H9 (cell line): Measurements from ENCODE around the gene AMACR. TPM values are rescaled to one million over a fixed set of nuclear protein-coding genes. Genes with fewer than 3 reads are reported as not detected.

ENCODE experiments used
- DNase-seq: peaks from one replicate; pipeline ENCODE4 v3.0.0-alpha.2; 2017
- H2AFZ ChIP-seq: one replicate; pipeline ENCODE4 v1.6.1; 2013; ENCODE audit warnings: mild to moderate bottlenecking, low read length, control low read depth, moderate library complexity
- H2AK5ac ChIP-seq: 2 replicates; pipeline ENCODE4 v1.6.1; 2013; ENCODE audit warnings: low read length, control low read depth, mixed read lengths; ENCODE audit not compliant: insufficient read length
- H2BK120ac ChIP-seq: one replicate; pipeline ENCODE4 v1.6.1; 2013; ENCODE audit warnings: low read depth, mild to moderate bottlenecking, low read length, control low read depth, inconsistent platforms; ENCODE audit not compliant: poor library complexity, severe bottlenecking
- H2BK12ac ChIP-seq: 2 replicates; pipeline ENCODE4 v1.6.1; 2013; ENCODE audit warnings: low read length, control low read depth, mixed read lengths, low read depth; ENCODE audit not compliant: insufficient read length
- H2BK15ac ChIP-seq: 2 replicates; pipeline ENCODE4 v1.6.1; 2013; ENCODE audit warnings: low read depth, low read length, control low read depth
- H2BK20ac ChIP-seq: one replicate; pipeline ENCODE4 v1.6.1; 2013; ENCODE audit warnings: low read depth, mild to moderate bottlenecking, low read length, control low read depth, inconsistent platforms; ENCODE audit not compliant: poor library complexity, severe bottlenecking
- H2BK5ac ChIP-seq: 2 replicates; pipeline ENCODE4 v1.6.1; 2013; ENCODE audit warnings: low read length, control low read depth, mixed read lengths; ENCODE audit not compliant: insufficient read length
- H3K14ac ChIP-seq: 2 replicates; pipeline ENCODE4 v1.6.1; 2013; ENCODE audit warnings: low read length, control low read depth; ENCODE audit not compliant: insufficient read depth
- H3K18ac ChIP-seq: 2 replicates; pipeline ENCODE4 v1.6.1; 2013; ENCODE audit warnings: low read depth, mild to moderate bottlenecking, mixed read lengths, low read length, control low read depth; ENCODE audit not compliant: insufficient read length
- H3K23ac ChIP-seq: 2 replicates; pipeline ENCODE4 v1.6.1; 2013; ENCODE audit warnings: low read length, control low read depth, mixed read lengths, low read depth; ENCODE audit not compliant: insufficient read length
- H3K23me2 ChIP-seq: 2 replicates; pipeline ENCODE4 v1.6.1; 2013; ENCODE audit warnings: low read depth, mild to moderate bottlenecking, mixed read lengths, low read length, control low read depth; ENCODE audit not compliant: insufficient read length, poor library complexity, severe bottlenecking
- H3K27ac ChIP-seq: 2 replicates; pipeline ENCODE4 v1.5.1; 2013; ENCODE audit warnings: low read length, control low read depth, mixed read lengths, low read depth; ENCODE audit not compliant: insufficient read length
- H3K27me3 ChIP-seq: 2 replicates; pipeline ENCODE4 v1.6.1; 2013; ENCODE audit warnings: low read length, control low read depth, inconsistent platforms; ENCODE audit not compliant: insufficient read depth
- H3K4ac ChIP-seq: 2 replicates; pipeline ENCODE4 v1.6.1; 2013; ENCODE audit warnings: low read depth, mild to moderate bottlenecking, control low read depth, inconsistent platforms, low read length, moderate library complexity
- H3K4me1 ChIP-seq: 2 replicates; pipeline ENCODE4 v1.6.1; 2013; ENCODE audit warnings: low read length, control low read depth, inconsistent platforms; ENCODE audit not compliant: insufficient read depth
- H3K4me2 ChIP-seq: 2 replicates; pipeline ENCODE4 v1.6.1; 2013; ENCODE audit warnings: low read length, control low read depth, mixed read lengths; ENCODE audit not compliant: insufficient read length, insufficient read depth
- H3K56ac ChIP-seq: 2 replicates; pipeline ENCODE4 v1.6.1; 2013; ENCODE audit warnings: low read depth, mild to moderate bottlenecking, mixed read lengths, low read length, control low read depth; ENCODE audit not compliant: insufficient read length
- H3K79me1 ChIP-seq: 2 replicates; pipeline ENCODE4 v1.6.1; 2013; ENCODE audit warnings: low read depth, mild to moderate bottlenecking, moderate library complexity, low read length, control low read depth, inconsistent platforms; ENCODE audit not compliant: insufficient read depth, poor library complexity, severe bottlenecking
- H3K79me2 ChIP-seq: 2 replicates; pipeline ENCODE4 v1.6.1; 2013; ENCODE audit warnings: low read length, control low read depth, inconsistent platforms; ENCODE audit not compliant: insufficient read depth
- H3K9ac ChIP-seq: 2 replicates; pipeline ENCODE4 v1.6.1; 2013; ENCODE audit warnings: low read length, control low read depth, mixed read lengths; ENCODE audit not compliant: insufficient read length; ENCODE audit errors: extremely low read depth
- H3K9me3 ChIP-seq: one replicate; pipeline ENCODE4 v1.6.1; 2013; ENCODE audit warnings: low read depth, low read length, inconsistent platforms; ENCODE audit not compliant: control insufficient read depth
- H3T11ph ChIP-seq: one replicate; pipeline ENCODE4 v1.6.1; 2013; ENCODE audit warnings: mild to moderate bottlenecking, low read length, control low read depth, inconsistent platforms
- H4K20me1 ChIP-seq: one replicate; pipeline ENCODE4 v1.6.1; 2013; ENCODE audit not compliant: control insufficient read depth, insufficient read length, insufficient read depth
- H4K5ac ChIP-seq: 2 replicates; pipeline ENCODE4 v1.6.1; 2013; ENCODE audit warnings: low read depth, mild to moderate bottlenecking, mixed read lengths, low read length, control low read depth; ENCODE audit not compliant: insufficient read length
- H4K8ac ChIP-seq: replicated peaks from 2 replicates; pipeline ENCODE4 v1.6.1; 2013; ENCODE audit warnings: low read length, control low read depth, mixed read lengths, low read depth; ENCODE audit not compliant: insufficient read length
- H4K91ac ChIP-seq: 2 replicates; pipeline ENCODE4 v1.6.1; 2013; ENCODE audit warnings: low read depth, mild to moderate bottlenecking, moderate library complexity, mixed read lengths, low read length, control low read depth; ENCODE audit not compliant: insufficient read length
- H3K27ac Mint-ChIP-seq, 3 experiments: 2 replicates in 2 of 3; 3 replicates in 1 of 3; pipeline ENCODE4 v1.8.0; 2020 to 2021; ENCODE audit warnings: mixed read lengths in 3 of 3, mild to moderate bottlenecking in 1 of 3, moderate library complexity in 1 of 3
- H3K27me3 Mint-ChIP-seq: 2 replicates; pipeline ENCODE4 v1.8.0; 2021; ENCODE audit warnings: low read depth, mild to moderate bottlenecking, moderate library complexity, mixed read lengths
- H3K36me3 Mint-ChIP-seq, 3 experiments: 2 replicates in 2 of 3; 3 replicates in 1 of 3; pipeline ENCODE4 v1.8.0; 2020 to 2021; ENCODE audit warnings: low read depth in 3 of 3, mixed read lengths in 3 of 3; ENCODE audit not compliant: insufficient read depth in 1 of 3
- H3K4me1 Mint-ChIP-seq, 2 experiments: 2 replicates each; pipeline ENCODE4 v1.8.0; 2020; ENCODE audit warnings: mixed read lengths in 2 of 2
- H3K4me3 Mint-ChIP-seq, 2 experiments: 2 replicates in 1 of 2; 3 replicates in 1 of 2; pipeline ENCODE4 v1.8.0; 2020 to 2021; ENCODE audit warnings: mild to moderate bottlenecking in 2 of 2, mixed read lengths in 2 of 2, moderate library complexity in 1 of 2
- H3K9me3 Mint-ChIP-seq, 2 experiments: 2 replicates in 1 of 2; 3 replicates in 1 of 2; pipeline ENCODE4 v1.8.0; 2020; ENCODE audit warnings: mild to moderate bottlenecking in 2 of 2, mixed read lengths in 2 of 2, moderate library complexity in 1 of 2
- WGBS: extraction: QIAGEN DNeasy Blood & Tissue Kit; methylation state at CpG from one replicate; pipeline ENCODE4 v1.1.7; 2013; ENCODE audit warnings: missing lambda C conversion rate, low lambda C conversion rate, mixed read lengths; ENCODE audit not compliant: insufficient read length; ENCODE audit errors: extremely low coverage; 5-methylcytosine and 5-hydroxymethylcytosine counted together
- total RNA-seq: library from RNA; stranded (reverse); gene quantifications from 2 replicates; pipeline ENCODE4 v1.2.1, GENCODE V29; 2021
- TF ChIP-seq, protein P1 (sequence below): fragments of 200-600 bp; sonication (generic); conservative IDR thresholded peaks from 3 replicates; pipeline ENCODE4 v1.8.0; 2021; ENCODE audit warnings: antibody characterized with exemption, mild to moderate bottlenecking

The AMACR gene
- total RNA-seq, 1 experiment from 2014 or later, result 9.7 TPM

GRCh38 chr5:34016750-34017149 is 8.9 kb upstream of the AMACR start:
- no peak overlapping the region for H2BK120ac ChIP-seq
- no peak overlapping the region for H3K23ac ChIP-seq
- no peak overlapping the region for H3K14ac ChIP-seq
- no peak overlapping the region for H3T11ph ChIP-seq
- H3K4me3 Mint-ChIP-seq, result no peak overlapping the region
- no peak overlapping the region for H3K18ac ChIP-seq
- H3K9me3 ChIP-seq, result no peaks in the 10 kb centered on the region
- no peaks in the 10 kb centered on the region for H3K27me3 ChIP-seq
- no peak overlapping the region for H2AFZ ChIP-seq
- no CpG with 5 or more reads among the region's 2 CpGs for WGBS
- TF ChIP-seq, protein P1, sequence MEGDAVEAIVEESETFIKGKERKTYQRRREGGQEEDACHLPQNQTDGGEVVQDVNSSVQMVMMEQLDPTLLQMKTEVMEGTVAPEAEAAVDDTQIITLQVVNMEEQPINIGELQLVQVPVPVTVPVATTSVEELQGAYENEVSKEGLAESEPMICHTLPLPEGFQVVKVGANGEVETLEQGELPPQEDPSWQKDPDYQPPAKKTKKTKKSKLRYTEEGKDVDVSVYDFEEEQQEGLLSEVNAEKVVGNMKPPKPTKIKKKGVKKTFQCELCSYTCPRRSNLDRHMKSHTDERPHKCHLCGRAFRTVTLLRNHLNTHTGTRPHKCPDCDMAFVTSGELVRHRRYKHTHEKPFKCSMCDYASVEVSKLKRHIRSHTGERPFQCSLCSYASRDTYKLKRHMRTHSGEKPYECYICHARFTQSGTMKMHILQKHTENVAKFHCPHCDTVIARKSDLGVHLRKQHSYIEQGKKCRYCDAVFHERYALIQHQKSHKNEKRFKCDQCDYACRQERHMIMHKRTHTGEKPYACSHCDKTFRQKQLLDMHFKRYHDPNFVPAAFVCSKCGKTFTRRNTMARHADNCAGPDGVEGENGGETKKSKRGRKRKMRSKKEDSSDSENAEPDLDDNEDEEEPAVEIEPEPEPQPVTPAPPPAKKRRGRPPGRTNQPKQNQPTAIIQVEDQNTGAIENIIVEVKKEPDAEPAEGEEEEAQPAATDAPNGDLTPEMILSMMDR, result no peak
- peaks cover 5 to 13% of the 10 kb centered on the region in 2 experiments; a peak in 3 of 4 replicates for H3K4me1 Mint-ChIP-seq
- no peak overlapping the region for H3K27ac Mint-ChIP-seq
- DNase-seq, result no peak
- no peaks in the 10 kb centered on the region for H3K79me2 ChIP-seq
- no peaks in the 10 kb centered on the region for H4K20me1 ChIP-seq
- no peak overlapping the region for H3K56ac ChIP-seq
- H3K23me2 ChIP-seq, result no peaks in the 10 kb centered on the region
- H3K9ac ChIP-seq, result no peak overlapping the region
- H3K9me3 Mint-ChIP-seq, result no peaks in the 10 kb centered on the region
- H3K27me3 Mint-ChIP-seq, result no peaks in the 10 kb centered on the region
- H3K4me2 ChIP-seq, result no peak overlapping the region
- no peak overlapping the region for H4K5ac ChIP-seq
- H3K27ac ChIP-seq, result no peak overlapping the region
- no peaks in the 10 kb centered on the region for H3K79me1 ChIP-seq
- H2BK5ac ChIP-seq, result no peak overlapping the region
- H3K4me1 ChIP-seq, result no peaks in the 10 kb centered on the region
- H4K91ac ChIP-seq, result no peak overlapping the region
- H2BK15ac ChIP-seq, result no peak overlapping the region
- H3K36me3 Mint-ChIP-seq, result no peaks in the 10 kb centered on the region; a peak in 1 of 7 replicates
- H3K4ac ChIP-seq, result no peak overlapping the region
- H2BK20ac ChIP-seq, result no peak overlapping the region
- no peak overlapping the region for H2BK12ac ChIP-seq
- H2AK5ac ChIP-seq, result no peak overlapping the region
- H4K8ac ChIP-seq, result no peak overlapping the region
